NCI-H146 (cell line): Measurements from ENCODE around the gene USP24.
"Not testable (repeated sequence)": the region's sequence is repeated elsewhere in the genome, so short reads cannot be mapped to it uniquely, and the experiment has no call there.

ENCODE experiments used
- DNase-seq: peaks from one replicate; lab custom pipeline; 2025; lab: John Stamatoyannopoulos, UW

USP24 gene

DNA sequence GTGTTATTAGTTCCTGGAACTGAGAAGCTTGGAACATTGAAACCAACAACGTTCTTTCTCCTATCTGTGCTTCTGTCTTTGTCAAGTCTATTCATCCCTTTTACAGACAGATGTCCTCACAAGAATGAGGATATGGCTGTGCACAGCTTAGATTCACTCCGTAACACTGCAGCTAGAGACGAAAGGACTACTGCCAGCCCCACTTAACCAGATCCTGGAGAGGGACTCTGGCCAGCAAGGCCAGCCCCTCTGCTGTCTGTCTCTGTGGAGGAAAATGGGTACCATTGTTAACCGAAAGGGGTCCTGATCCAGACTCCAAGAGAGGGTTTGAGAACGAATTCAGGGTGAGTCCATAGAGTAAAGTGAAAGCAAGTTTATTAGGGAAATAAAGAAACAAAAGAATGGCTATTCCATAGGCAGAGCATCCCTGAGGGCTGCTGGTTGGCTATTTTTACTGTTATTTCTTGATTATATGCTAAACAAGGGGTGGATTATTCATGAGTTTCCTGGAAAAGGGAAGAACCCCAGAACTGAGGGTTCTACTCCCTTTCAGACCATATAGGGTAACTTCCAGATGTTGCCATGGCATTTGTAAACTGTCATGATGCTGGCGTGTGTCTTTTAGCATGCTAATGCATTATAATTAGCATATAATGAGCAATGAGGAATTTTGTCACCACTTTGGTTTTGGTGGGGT, 17.4 kb upstream of the USP24 start:
- no peak for DNase-seq

- no peak for DNase-seq
Observed at GRCh38 chr1:55231745-55232144, 16.6 kb upstream of the USP24 start.

DNA sequence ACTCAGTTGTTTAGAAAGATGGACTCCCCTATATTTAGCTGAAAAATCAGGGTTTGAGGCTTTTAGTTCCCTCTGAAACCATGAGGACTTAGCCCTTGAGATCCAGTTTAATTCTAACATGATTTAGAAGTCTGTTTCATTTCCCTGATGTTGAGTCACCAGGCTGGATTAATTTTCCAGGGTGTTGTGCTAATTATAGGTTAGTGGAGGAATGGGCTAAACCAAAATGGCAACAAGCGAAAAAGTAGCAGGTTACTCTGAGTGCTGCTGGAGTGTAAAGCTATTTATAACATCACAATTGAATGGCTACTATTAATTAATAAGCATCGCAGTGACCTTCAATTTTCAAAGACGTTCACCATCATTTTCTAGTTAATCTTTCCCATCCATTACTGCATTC, 15.5 kb upstream of the USP24 start:
- DNase-seq = no peak

DNA sequence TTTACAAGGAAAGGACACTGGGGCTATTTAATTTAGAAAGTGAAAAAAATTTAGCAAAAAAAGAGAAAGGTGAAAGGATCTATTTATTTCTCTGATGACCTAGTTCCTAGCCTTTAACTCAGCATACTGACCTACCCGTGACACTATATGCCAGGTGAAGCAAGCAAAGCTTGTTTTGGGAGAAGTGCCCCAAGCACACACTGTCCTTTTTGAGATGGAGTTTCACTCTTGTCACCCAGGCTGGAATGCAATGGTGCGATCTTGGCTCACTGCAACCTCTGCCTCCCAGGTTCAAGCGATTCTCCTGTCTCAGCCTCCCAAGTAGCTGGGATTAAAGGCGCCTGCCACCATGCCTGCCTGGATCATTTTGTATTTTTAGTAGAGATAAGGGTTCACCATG, 14.6 kb upstream of the USP24 start:
- DNase-seq = not testable (repeated sequence)

DNA sequence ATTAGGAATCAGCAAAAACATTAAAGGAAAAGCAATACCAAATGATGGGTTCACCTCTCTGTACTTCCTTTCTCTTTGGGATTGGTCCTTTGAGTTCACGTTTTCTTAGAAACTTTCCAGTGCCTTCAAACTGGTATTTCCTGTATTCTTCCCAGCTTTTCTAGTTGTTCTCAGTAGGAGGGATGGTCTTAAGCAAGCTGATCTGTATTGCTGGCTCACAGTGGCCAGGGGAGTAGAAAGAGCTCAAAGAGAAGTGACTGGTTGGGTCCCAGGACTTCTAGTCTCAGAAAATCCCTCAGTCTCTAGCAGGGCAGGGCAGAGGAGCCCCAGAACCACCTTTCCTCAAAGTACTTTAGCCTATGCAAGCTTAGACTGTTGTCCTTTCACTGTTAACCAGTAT, 10.1 kb upstream of the USP24 start:
- DNase-seq = no peak

DNA sequence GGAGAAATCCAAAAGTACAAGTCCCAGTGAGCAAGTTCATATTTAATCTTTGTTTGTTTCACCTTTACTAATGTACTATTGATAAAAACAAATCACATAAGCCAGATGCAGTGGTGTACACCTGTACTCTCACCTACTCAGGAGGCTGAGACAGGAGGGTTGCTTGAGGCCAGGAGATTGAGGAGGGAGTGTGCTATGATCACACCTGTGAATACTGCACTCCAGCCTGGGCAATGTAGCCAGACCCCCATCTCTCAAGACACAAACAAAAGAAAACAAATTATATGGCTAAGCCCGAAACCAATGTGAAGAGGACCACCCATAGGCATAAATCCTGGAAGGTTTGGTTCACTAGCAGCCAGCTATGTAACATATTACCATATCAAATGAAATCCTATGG, 9.6 kb upstream of the USP24 start:
- no peak for DNase-seq

DNA sequence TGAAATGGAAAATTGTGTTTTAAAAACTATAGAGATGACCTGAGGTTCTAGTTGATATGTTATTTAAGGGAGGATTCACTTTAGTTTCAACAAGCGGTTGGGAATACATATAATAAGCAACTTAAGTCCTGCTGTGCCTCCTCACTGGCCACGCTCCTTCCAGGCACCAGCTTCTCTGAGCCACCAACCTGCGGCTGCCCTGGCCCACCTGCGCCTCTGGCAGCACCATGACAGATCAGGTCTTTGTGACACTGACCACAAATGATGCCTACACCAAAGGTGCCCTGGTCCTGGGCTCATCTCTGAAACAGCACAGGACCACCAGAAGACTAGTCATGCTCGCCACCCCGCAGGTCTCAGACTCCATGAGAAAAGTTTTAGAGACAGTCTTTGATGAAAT, 7.0 kb upstream of the USP24 start:
- DNase-seq = no peak

DNA sequence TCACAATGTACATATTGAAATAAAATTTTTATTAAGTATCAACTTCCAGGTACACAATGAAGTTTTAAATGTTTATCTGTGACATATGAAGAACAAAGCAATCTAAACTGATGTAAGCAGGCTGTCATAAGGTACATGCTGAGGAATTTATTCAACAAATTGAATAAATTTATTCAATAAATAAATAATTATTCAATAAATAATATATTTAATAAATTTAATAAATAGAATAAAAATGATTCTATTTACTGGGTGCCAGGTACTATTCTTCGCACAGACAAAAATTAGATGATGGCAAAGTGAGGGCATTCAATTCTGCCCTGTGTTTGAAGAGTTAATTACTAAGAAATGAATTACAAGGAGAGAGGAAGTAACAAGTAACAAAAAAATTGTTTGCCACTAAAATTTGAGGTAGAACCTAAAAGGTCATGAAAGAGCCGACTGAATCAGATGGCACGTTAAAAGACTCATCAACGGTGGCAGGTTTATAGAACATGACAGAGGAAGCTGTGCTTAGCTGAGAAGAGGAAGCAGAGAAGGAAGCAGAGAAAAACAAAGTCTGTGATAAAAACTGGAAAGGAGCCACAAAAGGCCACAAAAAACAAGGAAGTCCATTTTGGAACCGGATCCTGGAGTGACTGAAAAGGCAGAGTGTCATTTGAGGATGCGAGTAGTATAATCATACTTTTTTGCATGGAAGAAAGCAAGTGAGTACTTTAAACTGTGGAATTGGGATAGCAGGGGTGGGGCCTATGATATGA, 2.2 kb upstream of the USP24 start:
- DNase-seq = no peak

- DNase-seq = no peak
Observed at GRCh38 chr1:55216096-55216495, 932 bp upstream of the USP24 start.

DNA sequence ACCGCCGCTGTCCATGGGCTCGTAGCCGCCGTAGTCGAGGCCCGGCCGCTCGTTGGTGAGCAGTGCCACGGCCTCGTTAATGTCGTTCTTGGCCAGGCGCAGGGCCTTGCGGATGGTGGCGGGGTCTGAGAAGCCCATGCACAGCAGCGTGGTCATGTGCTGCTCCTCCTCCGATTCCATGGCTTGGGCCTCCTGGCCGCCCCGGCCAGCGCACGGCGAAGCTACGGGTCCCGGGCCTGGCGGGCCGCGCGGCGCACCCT, 300 bp downstream of the USP24 start:
- peak; percentile 48 for DNase-seq

DNA sequence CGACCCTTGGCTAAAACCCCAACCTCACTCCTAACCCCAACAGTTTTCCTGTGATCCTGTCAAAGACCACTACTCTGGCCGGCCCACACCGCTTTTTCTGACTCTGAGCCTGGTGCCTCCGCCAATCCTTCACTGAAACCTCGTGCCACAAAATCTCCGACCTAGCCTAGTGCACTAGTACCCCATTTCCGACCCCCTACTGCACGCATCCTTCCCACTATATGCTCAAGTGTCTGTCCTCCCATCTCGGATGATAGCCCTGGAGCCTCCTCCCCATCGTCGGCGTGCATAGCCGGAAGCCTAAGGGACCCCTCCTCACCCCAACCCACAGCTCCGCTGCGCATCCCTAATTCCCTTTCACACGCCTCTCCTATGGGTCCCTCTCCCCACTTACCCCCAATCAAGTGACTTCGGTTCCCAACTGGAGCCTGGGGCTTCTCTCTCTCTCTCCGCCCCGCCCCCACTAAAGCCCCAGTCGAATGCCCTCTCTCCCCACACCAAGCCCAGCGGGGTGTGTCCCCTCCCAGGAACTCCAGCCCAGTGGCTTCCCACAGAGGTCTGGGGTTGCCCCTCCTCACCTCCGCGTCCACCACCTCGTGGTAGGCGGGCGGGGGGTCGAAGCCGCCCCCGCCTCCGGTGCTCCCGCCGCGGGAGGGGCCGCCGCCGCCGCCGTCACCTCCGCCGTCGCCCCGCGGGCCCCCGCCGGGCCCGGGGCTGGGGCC, 791 bp downstream of the USP24 start:
- DNase-seq = peak; percentile 50

DNA sequence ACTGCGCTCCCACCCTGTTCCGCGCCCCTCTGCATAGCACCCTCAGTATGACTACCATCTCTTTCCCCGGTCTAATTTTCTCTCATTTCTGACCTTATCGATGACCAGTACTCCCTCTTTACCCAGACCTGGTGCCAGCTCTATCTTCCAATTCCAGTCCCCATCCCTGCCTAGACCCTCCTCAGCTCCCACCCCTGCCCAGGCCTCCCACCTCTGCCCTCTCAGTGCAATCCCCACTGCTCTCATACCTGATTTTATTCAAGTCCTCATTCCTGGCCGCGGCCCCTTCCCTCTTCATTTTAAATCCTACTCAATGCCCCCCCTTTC, 1.3 kb downstream of the USP24 start:
- no peak for DNase-seq

DNA sequence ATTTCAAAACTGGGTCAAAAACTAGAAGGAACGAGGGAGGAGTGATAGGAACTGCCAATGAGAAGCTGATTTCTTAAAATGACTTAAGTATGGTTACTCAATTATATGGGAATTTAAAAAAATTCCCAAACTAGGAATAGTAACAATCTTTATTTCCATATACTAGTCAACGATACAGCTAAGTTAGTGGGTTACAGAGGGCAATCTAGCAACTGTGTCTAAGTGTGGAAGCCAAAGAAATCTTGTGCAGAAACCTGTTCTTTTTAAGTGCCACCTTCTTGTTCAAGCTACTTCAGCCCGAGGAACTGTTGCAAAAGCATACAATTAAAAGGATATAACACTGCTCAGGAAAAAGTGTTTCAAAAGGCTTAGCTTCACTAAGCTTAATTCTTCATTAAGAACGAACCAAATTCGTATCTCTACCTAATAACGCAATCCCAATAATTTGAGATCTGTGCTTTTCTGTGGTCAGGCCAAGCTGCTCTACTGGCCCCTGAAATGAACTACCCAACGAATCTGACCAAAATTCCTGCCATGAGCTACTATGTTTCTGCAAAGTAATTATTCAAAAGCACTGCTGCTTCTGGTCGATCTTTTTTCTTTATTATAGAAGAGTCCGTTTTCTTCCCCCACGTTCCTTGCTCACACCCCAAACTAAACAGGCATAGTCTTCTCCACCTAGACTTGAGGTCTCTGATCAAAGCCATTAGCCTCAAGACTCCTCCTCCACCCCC, 1.8 kb downstream of the USP24 start:
- DNase-seq = no peak

- DNase-seq = no peak
Observed at GRCh38 chr1:55212349-55213150, 2.6 kb downstream of the USP24 start.

GRCh38 chr1:55211863-55212262, 3.3 kb downstream of the USP24 start:
- DNase-seq = no peak

- DNase-seq = peak; percentile 8
Observed at GRCh38 chr1:55210990-55211801, 4.0 kb downstream of the USP24 start.

DNA sequence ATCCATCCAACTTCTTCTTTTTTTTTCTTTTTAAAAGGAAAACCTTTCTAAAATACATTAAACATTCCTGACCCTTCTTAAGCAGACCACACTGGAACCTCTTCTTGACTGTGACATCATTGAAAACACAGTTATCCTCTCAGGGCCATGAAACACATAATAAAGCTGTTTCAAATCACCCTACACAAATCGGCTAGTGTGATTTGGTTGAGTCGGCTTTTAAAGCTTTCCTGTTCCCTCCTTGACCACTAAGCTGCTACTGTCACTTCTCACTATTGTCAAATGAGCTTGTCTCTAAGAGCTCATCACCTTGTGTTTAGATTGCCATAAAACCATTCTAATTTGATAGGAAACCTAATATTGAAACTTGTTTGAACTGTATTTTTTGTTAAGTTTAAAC, 5.9 kb downstream of the USP24 start:
- no peak for DNase-seq

DNA sequence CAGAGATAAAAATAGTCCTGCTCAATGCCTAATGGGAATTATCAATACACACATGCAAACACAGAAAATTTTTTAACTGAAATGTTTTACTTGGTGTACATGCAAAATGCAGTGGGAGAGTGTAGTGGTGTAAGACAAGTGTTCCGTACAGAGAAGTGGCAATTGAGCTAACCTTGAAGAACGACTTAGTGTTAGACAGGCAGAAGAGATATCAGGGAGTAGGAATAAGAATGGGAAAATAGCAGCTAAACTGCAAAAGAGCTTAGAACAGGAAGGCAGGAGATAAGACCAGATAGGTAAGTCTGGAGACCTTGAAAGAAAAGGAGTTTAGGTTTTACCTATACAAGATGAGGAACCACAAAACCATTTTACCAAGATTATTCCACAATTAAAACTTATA, 9.0 kb downstream of the USP24 start:
- no peak for DNase-seq

DNA sequence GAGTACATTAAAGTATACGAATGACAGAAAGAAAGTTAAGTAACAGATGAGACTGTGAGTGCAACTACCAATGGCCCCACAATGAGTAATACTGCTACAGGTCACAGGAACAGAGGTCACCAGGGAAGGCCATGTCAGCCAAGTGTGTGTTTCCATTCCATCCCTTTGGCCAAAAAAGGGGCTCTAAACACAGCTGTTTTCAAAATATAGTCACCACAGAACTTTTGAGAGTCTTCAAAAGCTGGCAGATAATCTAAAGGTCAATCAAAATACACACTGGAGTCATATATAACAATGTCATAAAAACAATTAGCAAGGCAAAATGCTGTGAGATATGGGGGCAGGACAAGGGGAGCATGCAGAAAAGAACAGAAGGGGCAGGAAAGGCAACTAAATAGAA, 10.2 kb downstream of the USP24 start:
- no peak for DNase-seq

DNA sequence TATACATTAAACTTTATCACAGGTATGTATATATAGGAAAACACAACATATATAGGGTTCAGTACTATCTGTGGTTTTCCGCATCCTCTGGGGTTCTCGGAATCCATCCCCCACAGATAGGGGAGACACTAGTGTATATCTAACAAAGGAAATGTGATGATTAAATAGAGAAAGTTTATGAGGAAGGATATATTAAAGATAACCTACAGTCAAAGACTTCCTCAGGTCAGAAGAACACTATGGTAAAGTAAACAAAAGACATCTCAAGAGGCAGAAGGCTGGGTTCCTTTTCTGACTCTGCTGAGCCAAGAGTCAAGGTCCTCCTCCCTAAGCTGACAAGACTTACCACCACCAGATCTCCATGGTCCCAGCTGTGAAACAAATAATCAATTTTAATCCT, 12.1 kb downstream of the USP24 start:
- DNase-seq = no peak

GRCh38 chr1:55200667-55201066, 14.5 kb downstream of the USP24 start:
- DNase-seq = no peak
